K562 (cell line): ENCODE data around the gene EXOC3L1. TPM values are rescaled to one million over a fixed set of nuclear protein-coding genes. Genes with fewer than 3 reads are reported as not detected.

Experiments
- TCF3 ChIP-seq: sonication (generic); formaldehyde crosslinking; IDR thresholded peaks from 2 replicates; pipeline ENCODE4 v1.4.0; 2020; ENCODE audit warnings: mild to moderate bottlenecking, missing genetic modification reagents
- polyA plus RNA-seq, 8 experiments: library from polyadenylated mRNA; depleted of rRNA in 4 of 8; stranded (reverse) in 5 of 8; unstranded in 3 of 8; fragments of >200 nt; fragmentation: Nextera tagmentation in 2 of 8; fragmentation: Illumina TruSeq in 1 of 8; extraction: Ambion mirVana in 2 of 8; extraction: Trizol in 1 of 8; gene quantifications; 2 replicates each; pipeline versions ENCODE4 v1.2.1 to v1.2.3, GENCODE V29; 2011 to 2014; ENCODE audit warnings: inconsistent platforms in 1 of 8, missing spikeins in 1 of 8
- total RNA-seq, 7 experiments: library from RNA; depleted of rRNA in 6 of 7; stranded (reverse); fragments of >200 nt in 6 of 7; fragmentation: Illumina TruSeq in 2 of 7; extraction: Trizol in 2 of 7; gene quantifications; 2 replicates each; pipeline versions ENCODE4 v1.2.1 to v1.2.3, GENCODE V29; 2011 to 2021; ENCODE audit warnings: low replicate concordance in 1 of 7
- TF ChIP-seq, protein P1 (sequence below): fragments of 450-650 bp; IDR thresholded peaks from 2 replicates; pipeline ENCODE4 v1.6.1; 2018; ENCODE audit not compliant: partially characterized antibody
- TF ChIP-seq, protein P2 (sequence below): fragments of 450-650 bp; formaldehyde crosslinking; IDR thresholded peaks from 2 replicates; pipeline ENCODE4 v1.4.0; 2020; ENCODE audit warnings: mild to moderate bottlenecking, moderate library complexity
- TF ChIP-seq, protein P3 (sequence below): fragments of 200-800 bp; sonication (Bioruptor generic); IDR thresholded peaks from 2 replicates; pipeline ENCODE4 v1.6.1; 2017; ENCODE audit warnings: missing genetic modification characterization, missing compliant biosample characterization

EXOC3L1 gene
- total and polyA plus RNA-seq, 9 of the 15 experiments (the other 6 are each of a cell fraction or from before 2014, with no cell fraction given): 0.08 TPM; not detected in 8

DNA sequence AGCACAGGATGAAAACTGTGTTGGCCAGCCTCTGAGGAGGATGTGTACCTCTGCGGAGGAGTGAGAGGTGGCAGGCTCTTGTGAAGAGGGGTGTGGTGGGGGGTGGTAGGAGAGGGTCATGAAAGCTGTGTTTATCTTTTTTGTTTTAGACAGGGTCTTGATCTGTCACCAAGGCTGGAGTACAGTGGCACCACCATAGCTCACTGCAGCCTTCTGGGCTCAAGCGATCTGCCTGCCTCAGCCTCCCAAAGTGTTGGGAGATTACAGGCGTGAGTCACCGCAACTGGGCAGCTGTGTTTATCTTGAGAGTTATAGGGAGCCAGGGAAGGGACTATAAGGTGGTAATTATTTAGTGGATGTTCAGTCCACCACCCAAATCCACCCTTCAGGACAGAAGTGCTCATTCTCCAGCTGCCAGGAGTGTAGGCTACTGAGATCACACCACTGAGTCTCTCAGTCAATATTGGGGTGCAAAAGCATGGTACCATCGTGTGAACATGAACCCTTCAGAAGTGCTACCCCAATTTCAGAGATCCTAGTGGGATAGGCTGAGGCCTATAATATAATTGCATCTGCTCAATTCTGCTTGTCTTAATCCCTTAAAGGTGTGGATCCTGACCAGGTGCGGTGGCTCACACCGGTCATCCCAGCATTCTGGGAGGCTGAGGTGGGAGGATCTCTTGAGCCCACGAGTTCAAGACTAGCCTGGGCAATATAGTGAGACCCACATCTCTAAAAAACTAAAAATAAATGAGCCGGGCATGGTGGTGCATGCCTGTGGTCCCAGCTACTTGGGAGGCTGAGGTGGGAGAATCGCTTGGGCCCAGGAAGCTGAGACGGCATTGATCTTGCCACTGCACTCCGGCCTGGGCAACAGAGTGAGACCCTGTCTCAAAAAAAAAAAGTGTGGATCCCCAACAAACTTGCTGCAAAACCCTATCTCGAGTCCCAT, 788 bp upstream of the EXOC3L1 start (continued):
- TF ChIP-seq, protein P1, sequence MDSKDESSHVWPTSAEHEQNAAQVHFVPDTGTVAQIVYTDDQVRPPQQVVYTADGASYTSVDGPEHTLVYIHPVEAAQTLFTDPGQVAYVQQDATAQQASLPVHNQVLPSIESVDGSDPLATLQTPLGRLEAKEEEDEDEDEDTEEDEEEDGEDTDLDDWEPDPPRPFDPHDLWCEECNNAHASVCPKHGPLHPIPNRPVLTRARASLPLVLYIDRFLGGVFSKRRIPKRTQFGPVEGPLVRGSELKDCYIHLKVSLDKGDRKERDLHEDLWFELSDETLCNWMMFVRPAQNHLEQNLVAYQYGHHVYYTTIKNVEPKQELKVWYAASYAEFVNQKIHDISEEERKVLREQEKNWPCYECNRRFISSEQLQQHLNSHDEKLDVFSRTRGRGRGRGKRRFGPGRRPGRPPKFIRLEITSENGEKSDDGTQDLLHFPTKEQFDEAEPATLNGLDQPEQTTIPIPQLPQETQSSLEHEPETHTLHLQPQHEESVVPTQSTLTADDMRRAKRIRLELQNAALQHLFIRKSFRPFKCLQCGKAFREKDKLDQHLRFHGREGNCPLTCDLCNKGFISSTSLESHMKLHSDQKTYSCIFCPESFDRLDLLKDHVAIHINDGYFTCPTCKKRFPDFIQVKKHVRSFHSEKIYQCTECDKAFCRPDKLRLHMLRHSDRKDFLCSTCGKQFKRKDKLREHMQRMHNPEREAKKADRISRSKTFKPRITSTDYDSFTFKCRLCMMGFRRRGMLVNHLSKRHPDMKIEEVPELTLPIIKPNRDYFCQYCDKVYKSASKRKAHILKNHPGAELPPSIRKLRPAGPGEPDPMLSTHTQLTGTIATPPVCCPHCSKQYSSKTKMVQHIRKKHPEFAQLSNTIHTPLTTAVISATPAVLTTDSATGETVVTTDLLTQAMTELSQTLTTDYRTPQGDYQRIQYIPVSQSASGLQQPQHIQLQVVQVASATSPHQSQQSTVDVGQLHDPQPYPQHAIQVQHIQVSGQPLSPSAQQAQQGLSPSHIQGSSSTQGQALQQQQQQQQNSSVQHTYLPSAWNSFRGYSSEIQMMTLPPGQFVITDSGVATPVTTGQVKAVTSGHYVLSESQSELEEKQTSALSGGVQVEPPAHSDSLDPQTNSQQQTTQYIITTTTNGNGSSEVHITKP: peak; percentile 71
- peak; percentile 68 for TF ChIP-seq TCF3 (CRISPR knock-in tag)
- TF ChIP-seq, protein P2, sequence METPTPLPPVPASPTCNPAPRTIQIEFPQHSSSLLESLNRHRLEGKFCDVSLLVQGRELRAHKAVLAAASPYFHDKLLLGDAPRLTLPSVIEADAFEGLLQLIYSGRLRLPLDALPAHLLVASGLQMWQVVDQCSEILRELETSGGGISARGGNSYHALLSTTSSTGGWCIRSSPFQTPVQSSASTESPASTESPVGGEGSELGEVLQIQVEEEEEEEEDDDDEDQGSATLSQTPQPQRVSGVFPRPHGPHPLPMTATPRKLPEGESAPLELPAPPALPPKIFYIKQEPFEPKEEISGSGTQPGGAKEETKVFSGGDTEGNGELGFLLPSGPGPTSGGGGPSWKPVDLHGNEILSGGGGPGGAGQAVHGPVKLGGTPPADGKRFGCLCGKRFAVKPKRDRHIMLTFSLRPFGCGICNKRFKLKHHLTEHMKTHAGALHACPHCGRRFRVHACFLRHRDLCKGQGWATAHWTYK (CRISPR knock-in tag): no peak
- TF ChIP-seq, protein P3, sequence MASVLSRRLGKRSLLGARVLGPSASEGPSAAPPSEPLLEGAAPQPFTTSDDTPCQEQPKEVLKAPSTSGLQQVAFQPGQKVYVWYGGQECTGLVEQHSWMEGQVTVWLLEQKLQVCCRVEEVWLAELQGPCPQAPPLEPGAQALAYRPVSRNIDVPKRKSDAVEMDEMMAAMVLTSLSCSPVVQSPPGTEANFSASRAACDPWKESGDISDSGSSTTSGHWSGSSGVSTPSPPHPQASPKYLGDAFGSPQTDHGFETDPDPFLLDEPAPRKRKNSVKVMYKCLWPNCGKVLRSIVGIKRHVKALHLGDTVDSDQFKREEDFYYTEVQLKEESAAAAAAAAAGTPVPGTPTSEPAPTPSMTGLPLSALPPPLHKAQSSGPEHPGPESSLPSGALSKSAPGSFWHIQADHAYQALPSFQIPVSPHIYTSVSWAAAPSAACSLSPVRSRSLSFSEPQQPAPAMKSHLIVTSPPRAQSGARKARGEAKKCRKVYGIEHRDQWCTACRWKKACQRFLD (CRISPR knock-in tag): 0 out of 2 replicates have a peak, but pooled peaks have one; percentile 36
